Posterior cingulate gyrus (tissue), 11 donors: ENCODE data around the gene NPIPA2.
"Not testable (repeated sequence)": the region's sequence is repeated elsewhere in the genome, so short reads cannot be mapped to it uniquely, and the experiment has no call there.

Source experiments
- DNase-seq, 10 donors: peaks; one replicate each; pipeline versions ENCODE4 v3.0.0 to v3.0.0-alpha.2; 2020 to 2021; ENCODE audit warnings: mixed read lengths in 3 of 10
- intact Hi-C: fragments of 100-400 bp; cut with DNase I; formaldehyde crosslinking; loops from one replicate; pipeline ENCODE4 v1.15.1; 2023

The NPIPA2 gene

GRCh38 chr16:14813890-14814289 lies 71.6 kb downstream of the NPIPA2 start:
- DNase-seq, intact Hi-C loops: not testable (repeated sequence)
